GM10248 (cell line): ENCODE results near the gene C11orf68.

Experiments used
- CTCF ChIA-PET: fragments of 300-600 bp; sonication (Branson Sonifier 250); formaldehyde crosslinking; extraction: SDS; loops from one replicate; lab custom pipeline; 2021; ENCODE audit warnings: antibody characterized with exemption; lab: Yijun Ruan, JAX
- POLR2A ChIA-PET: fragments of 350-650 bp; sonication (Branson Sonifier 250); formaldehyde crosslinking; extraction: SDS; loops from one replicate; lab custom pipeline; 2020; ENCODE audit warnings: antibody characterized with exemption; lab: Yijun Ruan, JAX
- DNase-seq: peaks from one replicate; pipeline ENCODE4 v3.0.0; 2012; ENCODE audit errors: extremely low spot score
- TF ChIP-seq, protein P1 (sequence below): IDR thresholded peaks from 2 replicates; pipeline ENCODE4 v1.5.1; 2012; ENCODE audit warnings: mild to moderate bottlenecking, low read depth; ENCODE audit errors: extremely low read depth, missing control alignments, control extremely low read depth

The C11orf68 gene

DNA sequence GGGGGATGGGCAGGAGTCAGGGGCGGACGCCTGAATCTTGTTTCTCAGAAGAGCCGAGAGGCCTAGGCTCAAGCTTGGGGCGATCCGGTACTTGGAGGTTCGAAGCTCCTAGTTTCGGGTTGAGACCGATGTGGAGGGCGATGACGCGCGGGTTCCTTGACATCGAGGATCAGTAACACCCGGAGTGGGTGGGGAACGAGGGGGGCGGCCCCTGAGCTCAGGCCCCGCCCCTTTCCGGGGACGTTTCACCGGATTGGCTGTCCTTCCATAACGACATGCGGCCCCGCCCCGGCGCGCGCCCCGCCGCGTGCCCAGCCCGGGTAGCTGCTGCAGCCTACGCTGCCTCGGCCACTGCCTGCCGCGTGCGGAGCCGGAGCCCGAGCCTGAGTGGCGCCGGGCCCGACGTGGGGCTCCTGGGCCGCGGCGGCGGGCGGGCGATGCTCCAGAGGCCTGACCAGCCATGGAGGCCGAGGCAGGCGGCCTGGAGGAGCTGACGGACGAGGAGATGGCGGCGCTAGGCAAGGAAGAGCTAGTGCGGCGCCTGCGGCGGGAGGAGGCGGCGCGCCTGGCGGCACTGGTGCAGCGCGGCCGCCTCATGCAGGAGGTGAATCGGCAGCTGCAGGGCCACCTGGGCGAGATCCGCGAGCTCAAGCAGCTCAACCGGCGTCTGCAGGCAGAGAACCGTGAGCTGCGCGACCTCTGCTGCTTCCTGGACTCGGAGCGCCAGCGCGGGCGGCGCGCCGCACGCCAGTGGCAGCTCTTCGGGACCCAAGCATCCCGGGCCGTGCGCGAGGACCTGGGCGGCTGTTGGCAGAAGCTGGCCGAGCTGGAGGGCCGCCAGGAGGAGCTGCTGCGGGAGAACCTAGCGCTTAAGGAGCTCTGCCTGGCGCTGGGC is 28.3 kb downstream of the C11orf68 start, which contains the start of gene CCDC85B:
CCDC85B (plus strand) TSS at position 350 of the 895 bp plus-strand sequence; CDS start at position 461, 111 bp downstream.
- peak; percentile 95 for DNase-seq
- CTCF ChIA-PET: interaction anchor here (0.8 to 19.3 kb wide), 30 partner anchors 8 to 301 kb away, joined by 3 to 535 read pairs (median 4); partner anchors contain the start of genes AP5B1, C11orf68, CFL1 and CTSW
- TF ChIP-seq, protein P1, sequence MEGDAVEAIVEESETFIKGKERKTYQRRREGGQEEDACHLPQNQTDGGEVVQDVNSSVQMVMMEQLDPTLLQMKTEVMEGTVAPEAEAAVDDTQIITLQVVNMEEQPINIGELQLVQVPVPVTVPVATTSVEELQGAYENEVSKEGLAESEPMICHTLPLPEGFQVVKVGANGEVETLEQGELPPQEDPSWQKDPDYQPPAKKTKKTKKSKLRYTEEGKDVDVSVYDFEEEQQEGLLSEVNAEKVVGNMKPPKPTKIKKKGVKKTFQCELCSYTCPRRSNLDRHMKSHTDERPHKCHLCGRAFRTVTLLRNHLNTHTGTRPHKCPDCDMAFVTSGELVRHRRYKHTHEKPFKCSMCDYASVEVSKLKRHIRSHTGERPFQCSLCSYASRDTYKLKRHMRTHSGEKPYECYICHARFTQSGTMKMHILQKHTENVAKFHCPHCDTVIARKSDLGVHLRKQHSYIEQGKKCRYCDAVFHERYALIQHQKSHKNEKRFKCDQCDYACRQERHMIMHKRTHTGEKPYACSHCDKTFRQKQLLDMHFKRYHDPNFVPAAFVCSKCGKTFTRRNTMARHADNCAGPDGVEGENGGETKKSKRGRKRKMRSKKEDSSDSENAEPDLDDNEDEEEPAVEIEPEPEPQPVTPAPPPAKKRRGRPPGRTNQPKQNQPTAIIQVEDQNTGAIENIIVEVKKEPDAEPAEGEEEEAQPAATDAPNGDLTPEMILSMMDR: peak; percentile 13
- POLR2A ChIA-PET: interaction anchor here (0.6 to 2.2 kb wide), 9 partner anchors 10 to 466 kb away, joined by 3 to 25 read pairs (median 4); partner anchors contain the start of genes CFL1, FOSL1, MUS81 and PCNX3

DNA sequence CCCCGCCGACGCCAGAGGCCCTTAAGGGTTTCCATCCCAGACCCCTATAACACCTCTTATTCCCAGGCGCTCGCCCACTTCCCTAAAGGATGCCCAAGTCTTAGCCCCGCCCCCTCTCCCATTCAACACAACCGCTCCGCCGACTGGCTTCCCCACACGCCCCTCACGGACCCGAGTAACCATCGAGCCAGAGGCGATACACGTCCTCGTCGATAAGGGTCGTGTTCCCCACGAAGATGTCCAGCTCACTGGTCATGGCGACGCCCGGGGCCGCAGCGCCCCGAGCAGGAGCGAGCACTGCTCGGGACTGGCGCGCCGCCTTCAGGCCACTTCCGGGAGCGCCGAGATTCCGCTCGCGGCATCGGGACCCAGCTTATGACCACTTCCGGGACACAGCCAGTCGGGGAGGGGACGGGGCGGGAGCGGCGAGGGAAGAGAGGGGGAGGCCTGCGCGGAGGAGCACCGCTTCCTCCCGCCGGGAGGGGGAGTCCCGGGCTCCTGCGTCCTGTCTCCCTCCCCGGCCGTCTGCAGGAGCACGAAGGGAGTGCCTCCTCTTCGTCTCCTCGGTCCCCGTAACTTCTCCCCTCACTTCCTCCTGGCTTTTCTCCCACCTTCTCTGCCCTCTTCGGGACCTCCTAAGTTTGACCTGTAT is 30.6 kb downstream of the C11orf68 start, which contains the start of gene FIBP:
FIBP (minus strand) TSS at position 309 of the 652 bp plus-strand sequence; CDS start at position 256, 53 bp downstream.
- DNase-seq: peak; percentile 97
- TF ChIP-seq, protein P1: peak; percentile 73
- ChIA-PET CTCF (interaction anchor here (0.6 to 19.3 kb wide), 45 partner anchors 4 to 394 kb away, joined by 3 to 535 read pairs (median 6); partner anchors contain the start of genes AP5B1, BANF1, C11orf68 and CCDC85B), POLR2A (interaction anchor here (0.6 to 1.7 kb wide), 16 partner anchors 11 to 1661 kb away, joined by 3 to 12 read pairs (median 5); partner anchors contain the start of genes CFL1, KAT5 and MAP3K11)

DNA sequence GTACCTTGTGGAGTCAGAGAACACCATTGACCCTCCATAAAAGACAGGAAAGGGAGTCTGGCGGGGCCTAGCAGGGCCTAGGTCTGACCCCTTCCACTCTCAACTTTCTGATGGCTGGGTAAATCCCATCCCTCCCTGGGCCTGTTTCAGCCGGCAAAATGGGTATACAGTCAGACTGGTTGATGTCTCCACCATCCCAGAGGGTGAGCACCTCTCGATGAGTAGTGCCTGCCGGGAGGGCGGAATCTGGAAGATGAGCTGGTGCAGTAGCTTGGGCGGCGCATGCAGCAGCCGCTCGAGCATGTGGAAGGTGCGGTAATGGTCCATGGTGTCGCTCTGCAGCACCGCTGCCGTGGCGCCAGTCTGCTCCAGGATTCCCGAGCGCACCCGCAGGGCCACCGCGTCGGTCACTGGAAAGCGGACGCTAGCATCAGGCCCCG is 31.1 kb downstream of the C11orf68 start:
- ChIA-PET CTCF (interaction anchor here (0.7 to 19.3 kb wide), 43 partner anchors 4 to 395 kb away, joined by 3 to 535 read pairs (median 6); partner anchors contain the start of genes AP5B1, BANF1, C11orf68 and CCDC85B), POLR2A (interaction anchor here (0.6 to 1.7 kb wide), 15 partner anchors 14 to 1661 kb away, joined by 3 to 12 read pairs (median 5); partner anchors contain the start of genes CFL1, KAT5 and MAP3K11)
- TF ChIP-seq, protein P1: no peak
- DNase-seq: no peak

DNA sequence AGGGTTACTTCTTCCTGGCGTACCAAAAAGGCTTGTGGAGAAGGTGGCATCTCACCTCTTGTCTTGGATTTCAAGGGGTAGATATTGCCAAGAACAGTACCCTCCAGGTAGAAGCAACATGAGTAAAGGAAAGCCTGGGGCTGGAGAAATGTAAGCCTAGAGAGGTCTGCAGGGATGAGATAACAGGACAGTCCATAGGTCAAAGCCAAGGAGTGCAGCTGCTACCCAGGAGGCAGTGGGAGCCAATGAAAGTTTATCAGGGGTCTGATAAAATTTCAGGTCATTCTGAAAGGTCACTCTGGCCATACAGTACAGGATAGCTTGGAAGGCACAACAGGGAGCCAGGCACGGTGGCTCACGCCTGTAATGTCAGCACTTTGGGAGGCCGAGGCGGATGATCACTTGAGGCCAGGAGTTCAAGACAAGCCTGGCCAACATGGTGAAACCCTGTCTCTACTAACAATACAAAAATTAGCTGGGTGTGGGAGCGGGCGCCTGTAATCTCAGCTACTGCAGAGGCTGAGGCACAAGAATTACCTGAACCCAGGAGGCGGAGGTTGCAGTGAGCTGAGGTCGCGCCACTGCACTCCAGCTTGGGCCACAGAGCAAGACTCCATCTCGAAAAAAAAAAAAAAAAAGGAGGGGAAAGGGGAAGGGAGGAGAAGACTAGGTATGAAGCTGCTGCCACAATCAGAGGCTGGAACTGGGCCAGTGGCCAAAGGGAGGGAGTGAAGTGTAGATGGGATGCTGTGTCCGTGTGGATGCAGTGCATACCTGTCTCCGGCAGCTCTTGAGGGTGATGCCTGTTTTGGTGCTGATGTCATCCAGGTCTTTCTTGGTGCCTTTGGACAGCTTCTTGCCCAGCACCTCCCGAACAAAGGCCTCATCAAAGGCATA is 31.8 kb downstream of the C11orf68 start:
- TF ChIP-seq, protein P1: no peak
- ChIA-PET CTCF (interaction anchor here (0.8 to 19.3 kb wide), 18 partner anchors 5 to 158 kb away, joined by 3 to 535 read pairs (median 13); partner anchors contain the start of genes CCDC85B, CFL1, CTSW and EFEMP2), POLR2A (interaction anchor here (1.7 kb wide), 1 partner anchor 35 kb away, joined by 12 read pairs; no protein-coding TSS in a partner anchor)
- DNase-seq: no peak

DNA sequence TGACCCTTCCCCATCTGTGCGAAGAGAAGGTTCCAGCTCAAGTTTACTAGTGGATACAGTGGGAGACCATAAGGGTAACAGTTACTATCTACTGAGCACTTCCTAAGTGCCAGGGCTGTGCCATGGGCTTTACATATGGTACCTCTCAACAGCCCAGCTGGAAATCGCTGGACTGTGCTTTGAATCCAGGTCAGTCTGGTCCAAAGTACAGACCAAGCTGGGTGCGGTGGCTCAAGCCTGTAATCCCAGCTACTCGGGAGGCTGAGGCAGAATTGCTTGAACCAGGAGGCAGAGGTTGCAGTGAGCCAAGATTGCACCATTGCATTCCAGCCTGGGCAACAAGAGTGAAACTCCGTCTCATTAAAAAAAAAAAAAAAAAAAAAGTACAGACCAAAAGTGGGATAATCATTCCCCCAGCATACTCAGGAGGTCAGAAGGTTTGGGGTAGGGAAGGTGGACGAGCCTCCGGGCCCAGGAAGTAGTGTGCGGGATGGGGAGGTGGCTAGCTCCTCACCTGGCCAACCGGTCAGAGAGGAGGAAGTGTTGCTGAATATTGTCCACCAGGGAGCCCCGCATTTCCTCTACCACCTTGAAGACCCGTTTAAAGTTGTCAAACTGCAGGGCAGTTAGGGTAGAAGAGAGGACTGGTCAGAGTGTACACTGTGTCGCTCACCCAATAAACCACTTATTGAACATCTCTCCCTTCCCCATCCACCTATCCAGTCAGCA is 32.9 kb downstream of the C11orf68 start:
- TF ChIP-seq, protein P1: no peak
- no peak for DNase-seq
- ChIA-PET CTCF (interaction anchor here (0.5 to 19.3 kb wide), 28 partner anchors 4 to 591 kb away, joined by 3 to 535 read pairs (median 13); partner anchors contain the start of genes CCDC85B, CFL1, CTSW and EFEMP2), POLR2A (no interaction called here)
